Stimulated activated CD4-positive, alpha-beta T cell treated with anti-CD3 and anti-CD28 coated beads, Interleukin-15, amount 100 ng/mL, for 48 hours (primary cell): Measurements from ENCODE around the gene CEP85L.
A peak's percentile ranks its signal among the peaks of the same experiment; 100 is the strongest.

Experiments used
- DNase-seq, 2 donors: peaks; one replicate each; pipeline ENCODE4 v3.0.0-alpha.2; 2020; ENCODE audit warnings: low read depth in 2 of 2

Gene CEP85L

DNA sequence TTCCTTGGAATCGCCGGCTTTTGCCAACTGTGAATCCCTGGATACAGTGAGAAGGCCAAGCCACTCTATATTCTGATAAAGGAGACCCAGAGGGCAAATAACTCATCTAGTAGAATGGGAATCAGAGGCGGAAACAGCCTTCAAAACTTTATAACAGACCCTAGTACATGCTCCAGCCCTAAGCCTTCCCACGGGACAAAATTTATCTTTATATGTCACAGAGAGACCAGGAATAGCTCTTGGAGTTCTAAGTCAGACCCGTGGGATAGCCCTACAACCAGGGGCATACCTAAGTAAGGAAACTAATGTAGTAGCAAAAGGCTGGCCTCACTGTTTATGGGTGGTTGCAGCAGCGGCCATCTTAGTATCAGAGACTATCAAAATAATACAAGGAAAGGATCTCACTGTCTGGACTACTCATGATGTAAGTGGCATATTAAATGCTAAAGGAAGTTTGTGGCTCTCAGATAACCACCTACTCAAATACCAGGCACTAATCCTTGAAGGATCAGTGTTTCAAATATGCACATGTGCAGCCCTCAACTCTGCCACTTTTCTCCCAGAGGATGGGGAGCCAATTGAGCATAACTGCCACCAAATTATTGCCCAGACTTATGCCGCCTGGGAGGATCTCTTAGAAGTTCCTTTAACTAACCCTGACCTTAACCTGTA, 29.5 kb downstream of the CEP85L start:
- no peak for DNase-seq

DNA sequence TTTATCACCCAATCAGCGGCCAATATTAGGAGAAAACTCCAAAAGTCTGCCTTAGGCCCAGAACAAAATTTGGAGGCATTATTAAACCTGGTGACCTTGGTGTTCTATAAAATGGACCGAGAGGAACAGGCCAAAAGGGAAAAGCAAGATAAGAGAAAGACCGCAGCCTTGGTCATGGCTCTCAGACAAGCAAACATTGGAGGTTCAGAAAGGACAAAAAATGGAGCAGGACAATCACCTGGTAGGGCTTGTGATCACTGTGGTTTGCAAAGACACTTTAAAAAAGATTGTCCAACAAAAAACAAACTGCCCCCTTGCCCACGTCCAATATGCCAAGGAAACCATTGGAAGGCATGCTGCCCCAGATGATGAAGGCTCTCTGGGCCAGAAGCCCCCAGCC, 31.2 kb downstream of the CEP85L start:
- DNase-seq = no peak

DNA sequence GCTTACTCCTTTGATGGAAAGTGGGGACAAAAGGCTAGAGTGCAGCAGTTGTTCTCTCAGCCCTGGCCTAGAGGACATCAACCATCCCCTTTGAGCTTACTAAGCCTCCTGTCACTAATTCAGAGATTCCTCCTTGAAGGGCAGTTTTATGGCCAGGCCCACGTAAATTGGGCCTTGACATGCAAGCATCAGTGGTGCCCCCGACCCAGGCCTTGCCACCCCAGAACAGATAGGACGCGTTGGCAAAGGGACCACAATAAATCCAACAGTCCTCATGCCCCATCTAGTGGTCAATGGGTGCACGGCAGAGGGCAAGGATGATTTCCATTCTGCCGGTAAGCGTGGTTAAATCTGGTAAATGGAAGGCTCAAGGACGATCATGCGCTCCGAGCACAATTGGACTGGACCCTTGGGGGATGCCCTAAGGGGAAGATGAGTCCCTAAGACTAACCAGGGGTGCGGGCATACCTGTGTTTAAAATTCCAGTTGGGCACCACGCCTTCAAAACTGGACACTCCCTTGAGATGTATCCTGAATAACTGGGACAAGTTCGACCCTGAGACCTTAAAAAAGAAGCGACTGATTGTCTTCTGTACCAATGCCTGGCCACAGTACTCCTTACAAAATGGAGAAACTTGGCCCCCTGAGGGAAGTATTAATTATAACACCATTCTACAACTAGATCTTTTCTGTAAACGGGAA, 32.6 kb downstream of the CEP85L start:
- peak; percentile 31 to 51 for DNase-seq

DNA sequence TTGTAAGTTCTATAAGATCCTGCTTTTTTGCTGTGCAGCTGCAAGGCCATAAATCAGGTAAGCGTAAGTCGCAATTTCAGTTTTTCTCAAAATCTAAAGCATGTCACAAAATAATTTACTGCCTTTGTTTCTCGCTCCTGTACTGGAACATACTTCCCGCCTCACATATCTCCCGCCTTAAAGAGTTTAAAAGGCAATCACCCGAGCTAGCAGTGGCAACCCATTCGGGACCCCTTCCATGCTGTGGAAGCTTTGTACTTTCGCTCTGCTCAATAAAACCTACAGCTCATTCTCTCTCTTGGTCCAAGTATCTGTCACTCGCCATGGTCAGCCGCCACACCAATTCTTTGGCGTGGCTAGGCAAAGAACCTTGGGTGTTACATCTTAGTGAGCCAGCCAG, 34.0 kb downstream of the CEP85L start:
- no peak for DNase-seq

DNA sequence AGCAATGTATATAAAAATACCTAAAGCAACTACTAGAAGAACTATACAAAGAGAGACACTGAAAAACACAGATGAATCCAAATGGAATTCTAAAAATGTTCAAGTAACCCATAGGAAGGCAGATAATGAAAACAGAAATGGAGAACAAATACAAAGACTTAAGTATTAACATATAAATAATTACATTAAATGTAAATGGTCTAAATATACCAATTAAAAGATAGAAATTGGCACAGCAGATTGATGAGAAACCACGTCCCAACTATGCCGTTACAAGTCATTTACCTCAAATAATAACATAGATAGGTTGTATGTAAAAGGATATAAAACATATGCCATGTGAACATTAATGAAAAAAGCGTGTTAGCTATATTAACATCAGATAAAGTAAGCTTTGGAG, 40.1 kb downstream of the CEP85L start:
- DNase-seq = no peak

DNA sequence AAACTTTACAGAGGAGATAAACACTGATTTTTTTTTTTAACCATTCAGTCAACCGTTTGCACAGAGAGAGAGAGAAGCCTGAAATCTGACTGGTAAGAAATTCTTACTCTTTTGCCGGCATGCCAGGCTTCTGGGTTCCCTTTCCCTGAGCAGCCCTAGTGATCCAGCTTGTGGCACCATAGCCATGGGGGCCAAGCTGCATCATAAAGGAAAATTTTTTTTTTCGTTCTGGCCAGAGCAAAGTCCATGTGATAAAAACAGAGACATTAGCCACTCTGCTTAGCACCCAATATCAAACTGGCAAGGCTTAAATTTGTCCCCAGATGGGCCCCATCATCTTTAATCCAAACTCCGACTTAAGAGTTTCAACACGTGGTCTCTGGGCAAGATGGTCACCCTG, 44.5 kb downstream of the CEP85L start:
- no peak for DNase-seq

DNA sequence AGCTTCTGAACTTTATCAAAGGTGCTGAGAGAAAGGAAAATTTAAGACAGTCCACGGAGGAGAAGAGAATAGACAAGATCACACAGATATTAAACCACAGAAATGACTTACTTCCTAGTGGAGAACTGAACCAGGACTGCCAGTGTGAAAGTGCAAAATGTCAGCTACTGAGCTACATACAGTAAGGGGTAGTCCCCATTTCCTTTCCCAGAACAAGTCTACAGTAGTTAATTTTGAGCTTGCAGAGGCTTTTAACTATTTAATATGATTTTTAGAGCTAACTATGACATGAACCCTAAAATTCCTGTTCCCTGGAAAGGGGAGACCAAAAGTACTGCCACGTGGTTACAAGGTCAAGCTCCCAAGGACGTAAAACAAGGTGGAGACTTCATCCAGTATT, 45.1 kb downstream of the CEP85L start:
- no peak for DNase-seq

DNA sequence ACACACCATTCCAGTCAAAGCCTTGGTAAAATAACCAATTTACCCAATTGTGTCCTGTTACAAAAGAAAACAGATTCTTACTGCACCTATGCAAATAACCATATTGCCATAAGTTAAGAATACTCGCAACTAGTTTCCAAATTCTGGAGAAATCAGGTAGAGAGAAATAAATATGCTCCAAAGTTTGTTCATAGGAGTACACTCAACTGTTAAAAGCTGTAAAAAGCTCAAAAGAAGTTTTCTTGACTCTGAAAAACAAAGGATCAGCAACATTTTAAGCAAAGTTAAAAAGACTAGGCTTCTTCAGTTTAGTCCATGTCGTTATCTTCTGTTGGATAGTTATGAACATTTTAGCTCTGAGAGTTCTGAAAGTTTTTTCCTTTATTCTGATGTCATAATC, 48.0 kb downstream of the CEP85L start:
- DNase-seq = no peak

DNA sequence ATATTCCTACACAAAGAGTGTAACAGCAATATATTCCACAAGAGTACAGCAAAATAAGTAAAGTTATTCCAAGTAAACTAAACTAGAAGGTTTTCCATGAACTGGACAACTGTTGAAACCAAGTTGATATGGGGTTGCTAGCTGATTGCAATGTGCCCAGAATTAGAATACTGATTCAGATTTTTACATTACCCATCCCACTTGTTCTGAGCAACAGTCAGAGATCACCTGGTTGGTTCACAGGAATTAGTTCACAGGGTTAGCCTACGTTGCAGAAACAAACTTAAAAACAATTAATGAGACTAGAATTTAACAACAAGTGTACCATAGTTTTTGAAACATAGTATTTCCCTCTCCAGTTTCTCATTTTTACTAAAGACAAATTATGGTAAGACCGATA, 49.1 kb downstream of the CEP85L start:
- no peak for DNase-seq

DNA sequence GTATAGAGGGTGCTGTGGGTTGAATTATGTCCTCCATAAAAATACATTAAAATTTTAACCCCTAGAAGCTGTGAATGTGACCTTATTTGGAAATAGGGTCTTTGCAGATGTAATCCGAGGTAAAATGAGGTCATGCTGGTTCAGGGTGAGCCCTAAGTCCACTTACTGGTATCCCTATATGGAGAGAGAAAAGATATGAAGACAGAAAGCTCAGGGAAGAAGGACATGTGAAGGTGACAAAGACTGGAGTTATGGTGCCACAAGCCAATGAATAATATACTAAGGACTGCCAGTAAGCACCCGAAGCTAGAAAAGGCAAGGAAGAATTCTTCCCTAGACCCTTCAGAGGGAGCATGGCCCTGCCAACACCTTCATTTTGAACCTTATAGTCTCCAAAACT, 53.1 kb downstream of the CEP85L start:
- no peak for DNase-seq

DNA sequence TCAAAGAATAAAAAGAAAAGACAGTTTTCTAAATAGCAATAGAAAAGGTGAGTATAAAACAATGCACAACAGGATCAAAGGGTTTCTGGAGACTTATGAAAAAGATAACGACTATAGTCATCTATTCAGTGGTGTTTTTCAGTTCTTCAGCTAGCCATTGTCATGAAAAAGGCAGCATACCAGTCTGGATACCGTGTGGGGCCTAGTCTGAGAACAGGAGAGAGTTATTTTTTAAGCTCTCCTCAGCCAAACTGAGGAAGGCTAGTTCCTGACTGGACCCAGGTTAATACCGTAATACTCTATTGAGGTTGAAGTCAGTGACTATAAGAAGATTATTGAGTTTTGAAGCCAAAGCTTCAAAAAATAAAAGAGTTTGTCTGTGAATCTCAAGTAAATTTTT, 53.8 kb downstream of the CEP85L start:
- DNase-seq = no peak

DNA sequence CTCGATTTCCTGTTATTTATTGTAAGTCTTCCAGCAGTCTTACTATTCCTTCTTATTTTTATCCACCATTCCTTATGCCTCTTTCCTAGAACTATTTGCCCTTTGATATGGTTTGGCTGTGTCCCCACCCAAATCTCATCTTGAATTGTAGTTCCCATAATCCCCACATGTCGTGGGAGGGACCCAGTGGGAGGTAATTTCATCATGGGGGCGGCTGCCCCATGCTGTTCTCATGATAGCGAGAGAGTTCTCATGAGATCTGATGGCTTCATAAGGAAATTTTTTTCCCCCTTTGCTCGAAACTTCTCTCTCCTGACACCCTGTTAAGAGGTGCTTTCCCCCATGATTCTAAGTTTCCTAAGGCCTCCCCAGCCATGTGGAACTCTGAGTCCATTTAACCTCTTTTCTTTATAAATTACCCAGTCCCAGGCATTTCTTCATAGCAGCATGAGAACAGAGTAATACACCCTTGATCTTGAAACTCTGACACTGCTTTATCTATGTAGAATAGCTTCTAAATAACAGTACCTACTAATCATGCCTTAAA, 54.5 kb downstream of the CEP85L start:
- no peak for DNase-seq

DNA sequence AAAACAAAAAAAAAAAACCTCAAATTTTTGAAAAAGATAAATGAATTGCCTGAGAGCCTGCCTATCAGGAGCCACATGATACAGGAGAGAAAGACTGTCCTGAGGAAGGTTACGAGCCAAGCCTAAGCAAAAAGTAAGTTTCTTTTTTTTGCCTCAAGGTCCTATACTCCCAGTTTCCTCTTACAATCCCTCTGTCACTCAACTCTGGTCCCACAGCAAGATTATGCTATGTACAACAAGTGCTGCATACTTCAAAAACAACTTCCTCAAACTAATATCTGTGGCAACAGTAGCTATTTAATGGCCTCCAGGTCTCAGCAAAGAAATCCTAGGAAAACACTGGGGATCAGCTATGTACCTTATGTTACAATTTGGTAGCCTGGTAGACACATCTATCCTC, 56.5 kb downstream of the CEP85L start:
- DNase-seq = no peak

DNA sequence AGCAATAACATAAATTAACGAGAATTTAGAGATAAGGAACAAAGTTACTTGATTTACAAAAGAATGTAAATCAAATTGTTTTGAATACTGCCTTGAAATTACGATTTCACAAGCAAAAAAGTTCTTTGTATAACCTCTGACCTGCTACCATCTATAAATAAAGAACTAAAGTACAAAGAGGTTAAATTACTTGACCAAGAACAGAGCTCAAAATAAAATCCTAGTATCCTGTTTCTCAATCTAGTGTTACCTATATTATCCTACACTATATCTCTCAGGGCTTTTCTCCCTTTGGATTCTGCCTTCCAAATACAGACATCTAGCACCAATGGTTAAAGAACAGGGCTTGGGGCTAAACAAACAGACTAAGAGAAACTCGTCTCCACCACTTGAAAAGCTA, 59.5 kb downstream of the CEP85L start:
- no peak for DNase-seq

DNA sequence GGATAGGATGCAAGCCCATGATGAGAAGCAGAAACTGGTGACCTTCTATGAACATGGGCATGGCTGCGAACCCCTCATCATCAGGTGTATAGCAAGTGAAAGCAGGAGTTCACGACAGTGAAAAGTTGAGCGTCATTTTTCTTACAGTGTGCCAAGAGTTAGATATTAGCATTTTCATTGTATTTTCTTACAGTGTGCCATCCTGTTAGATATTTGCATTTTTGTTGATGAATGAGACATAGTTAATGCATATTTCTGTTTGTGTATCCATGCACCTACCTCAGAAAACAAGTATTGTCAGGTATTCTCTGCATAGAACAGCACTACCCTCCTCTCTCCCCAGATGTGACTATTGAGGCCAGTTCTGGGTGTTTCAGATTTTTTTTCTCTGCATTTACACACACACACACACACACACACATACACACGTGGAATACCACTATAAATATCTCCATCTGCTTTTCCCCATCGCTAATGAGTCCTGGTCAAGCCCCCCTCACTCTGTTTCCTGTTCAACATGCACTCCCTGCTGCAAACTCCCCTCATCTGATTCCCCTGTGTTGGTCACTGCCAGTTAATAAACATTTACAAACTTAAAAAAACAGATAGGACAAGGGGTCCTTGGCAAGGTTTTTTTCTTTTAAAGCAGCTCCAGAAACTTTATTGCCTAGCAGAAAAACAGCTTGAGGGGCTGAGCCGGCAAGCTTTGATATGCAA, 61.6 kb downstream of the CEP85L start:
- DNase-seq = no peak

DNA sequence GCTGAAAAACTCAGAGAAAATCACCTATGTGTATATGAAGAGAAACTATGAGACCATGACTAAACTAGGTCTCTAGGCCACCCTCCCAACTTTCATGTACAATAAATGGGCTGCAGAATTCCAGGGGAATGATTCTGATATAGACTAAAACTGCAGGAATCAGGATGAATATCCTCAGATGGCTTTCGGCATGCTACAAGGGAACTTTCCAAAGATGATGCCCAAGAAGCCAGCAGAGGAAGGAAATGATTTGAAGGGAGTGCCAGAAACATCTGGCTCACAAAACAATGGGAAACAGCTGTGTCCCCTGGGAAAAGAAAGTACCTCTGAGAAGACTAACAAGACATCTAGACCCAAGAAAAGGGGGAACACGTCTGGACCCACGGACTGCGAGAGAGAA, 62.2 kb downstream of the CEP85L start:
- DNase-seq = no peak

DNA sequence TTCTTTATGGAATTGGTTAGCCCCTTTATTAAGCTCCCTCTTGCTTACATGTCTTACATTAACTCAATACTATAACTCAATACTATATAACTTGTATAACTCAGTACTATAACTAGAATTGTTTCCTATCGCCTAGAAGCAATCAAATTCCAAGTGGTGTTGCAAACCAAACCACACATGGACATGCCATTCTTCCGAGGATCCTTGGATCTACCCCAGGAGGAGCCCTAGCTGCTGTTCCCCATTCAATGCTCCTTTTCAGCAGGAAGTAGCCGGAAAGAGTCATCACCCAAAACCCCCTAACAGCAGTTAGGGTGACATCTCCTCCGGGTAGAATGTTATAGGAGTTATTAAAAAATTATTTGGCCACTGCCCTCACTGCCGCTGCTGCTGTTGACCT, 62.8 kb downstream of the CEP85L start:
- no peak for DNase-seq

DNA sequence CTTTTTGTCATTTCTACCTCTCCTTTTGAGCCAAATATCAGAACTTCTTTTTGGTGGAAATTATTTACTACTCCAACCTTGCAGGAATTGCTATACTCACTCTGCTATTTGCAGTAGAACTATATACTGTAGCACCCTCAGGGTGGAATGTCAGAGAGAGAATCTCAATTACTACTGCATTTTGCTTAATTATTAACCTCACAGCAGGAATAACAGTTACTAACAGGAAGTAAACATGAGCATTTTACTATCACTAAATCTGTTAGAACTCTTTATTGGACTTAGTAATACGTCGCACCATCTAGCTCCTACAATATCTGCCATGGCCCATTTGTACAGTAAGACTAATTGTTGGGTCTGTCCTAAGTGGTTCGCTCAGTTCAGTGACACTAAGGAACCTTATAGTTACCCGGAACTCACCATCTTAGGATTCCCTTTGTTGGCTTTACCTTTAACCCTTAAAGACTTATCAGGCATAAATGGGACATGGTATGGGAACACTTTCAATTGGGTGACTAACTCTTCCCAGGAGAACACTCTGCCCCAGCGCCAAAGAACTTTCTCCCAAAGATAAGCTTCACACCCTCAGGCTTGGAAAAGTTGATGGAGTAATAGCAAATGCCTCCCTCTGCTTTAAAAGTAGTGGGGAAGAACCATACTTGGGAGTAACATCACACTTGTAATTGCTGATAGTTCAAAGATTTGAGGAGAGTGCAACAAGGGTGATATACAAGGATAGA, 64.5 kb downstream of the CEP85L start:
- DNase-seq = no peak

DNA sequence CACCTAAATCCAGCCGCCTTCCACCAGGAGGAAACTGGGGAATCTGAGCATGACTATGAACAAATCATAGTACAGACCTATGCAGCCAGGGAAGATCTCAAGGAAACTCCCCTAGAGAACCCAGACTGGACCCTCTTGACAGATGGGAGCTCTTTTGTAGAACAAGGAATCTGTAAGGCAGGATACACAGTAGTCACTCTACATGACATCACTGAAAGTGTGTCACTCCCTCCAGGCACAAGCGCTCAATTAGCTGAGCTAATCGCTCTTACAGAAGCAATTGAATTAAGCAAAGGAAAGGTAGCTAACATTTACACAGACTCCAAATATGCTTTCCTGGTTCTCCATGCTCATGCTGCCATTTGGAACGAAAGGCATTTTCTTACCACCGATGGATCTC, 66.5 kb downstream of the CEP85L start:
- DNase-seq = no peak

DNA sequence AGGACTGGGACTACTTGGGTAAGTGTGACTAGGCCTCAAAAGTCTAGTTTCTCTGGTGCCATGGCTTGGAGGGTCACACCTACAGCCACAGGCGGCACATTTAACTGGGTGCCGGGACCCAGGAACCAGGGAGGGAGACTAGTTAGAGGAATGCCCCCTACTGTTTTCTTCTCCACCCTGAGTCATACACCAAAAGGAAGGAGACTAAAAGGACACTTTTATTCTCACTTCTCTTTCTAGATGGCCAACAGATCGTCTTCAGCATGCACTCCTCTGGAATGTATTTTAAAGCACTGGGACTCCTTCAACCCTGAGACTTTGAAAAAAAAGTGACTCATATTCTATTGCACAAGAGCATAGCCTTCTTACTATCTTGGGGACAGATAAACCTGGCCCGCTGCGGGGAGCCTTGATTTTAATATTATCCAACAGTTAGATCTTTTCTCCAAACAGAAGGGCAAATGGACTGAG, 69.9 kb downstream of the CEP85L start:
- no peak for DNase-seq

DNA sequence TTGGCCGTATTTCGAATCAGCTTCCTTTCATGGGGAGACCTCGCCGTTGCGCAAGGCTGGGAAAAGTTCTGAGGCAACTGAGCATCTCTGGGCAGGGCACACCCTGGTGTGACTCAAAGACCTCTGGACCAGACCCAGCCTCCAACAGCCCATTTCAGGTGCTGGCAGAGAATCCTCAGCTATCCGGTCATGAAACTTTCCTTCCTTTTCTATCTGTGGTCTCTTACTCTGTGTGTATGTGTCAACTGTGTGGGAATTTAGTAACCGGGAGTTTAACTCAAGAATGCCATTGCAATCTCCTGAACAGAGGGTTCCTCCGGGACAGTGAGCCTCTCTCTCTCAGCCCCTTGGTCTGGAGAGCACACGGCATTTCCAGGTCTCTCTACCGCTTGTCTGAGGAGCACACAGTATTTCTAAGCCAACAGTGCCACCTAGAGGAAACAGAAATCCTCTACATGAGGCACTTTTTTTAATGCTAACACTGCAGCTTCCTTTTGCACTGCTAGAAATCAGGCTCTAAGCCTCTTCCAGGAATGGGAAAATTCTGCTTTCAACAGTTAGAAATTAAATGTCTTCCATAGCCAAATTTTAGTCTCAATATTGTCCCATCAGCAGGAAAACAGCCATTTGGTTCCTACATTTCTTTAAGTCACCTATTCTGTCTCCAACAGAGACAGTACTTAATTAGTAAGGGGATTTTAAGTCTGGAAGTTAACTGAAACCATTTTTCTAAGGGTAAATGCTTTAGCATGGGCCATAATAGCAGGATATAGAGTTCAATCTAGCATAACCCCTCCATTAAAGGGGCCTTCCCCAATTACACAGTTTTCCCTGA, 70.6 kb downstream of the CEP85L start:
- DNase-seq = no peak
